Fibroblast of skin of right quadriceps (primary cell): ENCODE data around the gene ANXA6.
"Not testable (repeated sequence)": the region's sequence is repeated elsewhere in the genome, so short reads cannot be mapped to it uniquely, and the experiment has no call there.

ENCODE experiments used
- DNase-seq: peaks from one replicate; pipeline ENCODE4 v3.0.0-alpha.2; 2013

Gene ANXA6

GRCh38 chr5:151180291-151180690 lies 22.7 kb upstream of the ANXA6 start:
- DNase-seq, result no peak

DNA sequence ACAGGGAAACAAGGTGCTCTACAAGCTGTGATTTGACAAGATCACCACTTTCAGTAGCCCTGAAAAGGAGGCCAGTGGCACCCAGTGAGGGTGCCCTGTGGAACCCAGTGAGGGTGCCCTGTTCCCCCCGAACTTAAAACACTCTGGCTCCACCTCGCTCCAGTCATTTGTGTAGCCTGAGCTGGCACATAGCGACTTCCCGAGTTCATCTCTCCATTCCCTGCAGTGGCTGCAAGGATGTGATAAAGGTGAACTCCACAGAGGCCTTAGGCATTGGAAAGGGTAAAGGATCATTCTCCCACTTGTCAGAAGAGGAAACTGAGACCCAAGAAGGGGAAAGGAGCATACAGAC lies 21.9 kb upstream of the ANXA6 start:
- no peak for DNase-seq

- no peak for DNase-seq
Observed at GRCh38 chr5:151178777-151179488, 21.4 kb upstream of the ANXA6 start.

GRCh38 chr5:151178372-151178771 lies 20.8 kb upstream of the ANXA6 start:
- DNase-seq, result no peak

- DNase-seq, result not testable (repeated sequence)
Observed at GRCh38 chr5:151176268-151176667, 18.7 kb upstream of the ANXA6 start.

DNA sequence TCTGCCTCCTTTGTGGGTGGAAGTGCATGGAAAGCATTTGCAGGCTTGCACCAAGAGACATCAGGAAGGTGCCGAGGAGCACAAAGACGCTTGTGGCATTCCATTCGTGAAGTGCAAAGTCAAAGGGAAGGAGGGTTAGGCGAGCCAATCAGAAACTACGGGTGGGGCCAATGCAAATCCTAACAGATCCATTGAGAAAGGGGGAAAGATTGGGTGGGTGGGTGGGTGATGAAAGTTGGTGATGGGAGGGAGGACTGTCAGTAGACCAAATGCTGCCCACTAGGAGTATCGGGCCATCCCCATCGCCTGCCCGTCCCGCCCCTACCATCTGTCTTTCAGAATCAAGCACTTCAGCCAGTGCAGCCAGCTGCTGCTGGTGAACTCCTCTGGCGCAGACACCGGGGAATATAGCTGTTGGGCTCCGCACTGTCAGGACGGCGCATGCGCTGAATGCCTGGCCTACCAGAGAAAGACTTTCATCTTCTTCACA lies 17.1 kb upstream of the ANXA6 start:
- no peak for DNase-seq

DNA sequence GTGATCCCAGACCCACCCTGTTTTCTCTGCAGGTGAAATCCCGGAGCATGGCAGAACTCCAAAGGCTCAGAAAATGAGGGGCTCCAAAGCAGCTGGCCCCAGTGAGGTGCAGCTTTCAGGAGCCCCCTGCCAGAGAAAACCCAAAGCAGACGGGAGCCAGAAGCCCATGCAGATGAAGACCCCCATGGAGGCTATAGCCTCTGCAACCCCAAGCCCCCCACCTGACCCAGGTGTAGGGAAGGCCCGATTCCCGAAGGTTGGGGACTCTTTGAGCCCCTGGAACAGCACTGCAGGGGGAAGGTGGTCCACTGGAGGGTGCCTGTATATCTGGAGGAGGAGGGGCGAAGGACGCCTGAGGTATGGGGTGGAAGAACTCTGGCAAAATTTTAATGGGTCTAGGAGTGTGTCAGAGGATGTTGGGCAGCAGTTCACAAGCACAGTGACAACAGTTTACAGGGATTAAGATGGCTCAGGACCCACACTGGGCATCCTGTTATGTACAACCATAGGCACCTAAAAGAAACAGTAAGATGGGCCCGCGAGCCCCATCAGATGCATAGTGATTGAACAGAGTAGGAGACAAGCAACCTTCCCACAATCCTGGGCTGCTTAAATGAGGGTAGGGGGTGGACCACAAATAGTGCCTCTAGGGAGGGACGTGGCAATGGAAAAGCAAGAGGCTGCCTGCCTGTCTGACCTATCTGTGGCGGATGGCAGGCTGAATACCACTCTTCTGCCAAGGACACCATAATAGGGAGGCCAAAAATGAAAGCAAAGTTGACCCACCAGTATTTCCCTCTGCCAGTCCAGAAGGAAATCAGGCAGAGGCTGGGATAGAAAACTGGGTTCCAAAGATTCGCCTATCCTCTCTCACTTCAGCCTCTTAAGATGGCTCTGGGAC lies 16.4 kb upstream of the ANXA6 start:
- DNase-seq, result no peak

DNA sequence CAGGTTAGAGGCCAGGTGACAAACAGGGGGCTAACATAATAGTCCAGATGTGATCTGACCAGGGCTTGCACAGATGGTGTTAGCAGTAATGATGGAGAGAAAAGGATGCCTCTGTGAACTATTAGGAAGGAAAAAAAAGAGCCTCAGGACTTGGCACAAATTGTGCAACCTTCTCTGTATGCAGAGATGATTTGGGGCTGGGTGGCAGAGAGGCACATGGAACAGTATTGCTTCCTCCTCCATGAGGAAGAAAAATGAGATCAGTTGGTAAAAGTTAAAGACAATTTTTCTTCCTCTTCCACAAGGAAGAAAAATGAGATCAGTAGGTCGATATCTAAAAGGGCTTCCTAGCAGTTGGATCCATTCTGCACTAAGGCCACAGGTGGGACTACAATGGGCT lies 13.9 kb upstream of the ANXA6 start:
- DNase-seq, result no peak

DNA sequence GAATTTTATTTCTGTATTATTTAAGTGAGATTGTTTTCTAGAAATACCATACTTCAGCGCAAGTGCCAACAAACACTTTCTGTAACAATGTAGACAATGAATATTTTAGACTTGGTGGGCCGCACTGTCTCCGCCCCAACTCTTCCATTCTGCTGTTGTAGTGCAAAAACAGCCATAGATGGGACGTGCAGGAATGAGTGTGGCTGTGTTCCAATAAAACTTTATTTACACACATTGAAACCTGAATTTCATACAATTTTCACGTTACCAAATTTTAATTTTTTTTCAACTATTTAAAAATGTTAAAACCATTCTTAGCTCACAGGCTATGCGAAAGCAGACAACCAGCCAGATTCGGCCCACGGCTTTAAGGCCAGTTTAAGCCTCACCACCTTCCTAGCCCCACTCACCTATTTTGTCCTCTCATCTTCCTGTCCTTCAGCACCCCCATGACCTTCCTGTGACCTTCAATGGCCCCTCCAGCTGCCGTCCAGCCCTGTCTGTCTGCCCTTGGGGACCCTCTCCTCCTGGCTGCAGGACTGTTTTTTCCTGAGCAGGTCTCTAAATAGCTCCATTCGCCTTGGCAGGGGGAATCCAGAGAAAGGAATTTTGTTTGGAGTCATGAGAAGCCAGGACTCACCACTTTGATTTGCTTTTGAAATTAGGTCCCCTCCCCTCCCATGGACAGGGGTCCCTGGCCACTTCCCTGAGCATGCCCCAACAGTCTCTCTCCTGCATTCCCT lies 11.2 kb upstream of the ANXA6 start:
- no peak for DNase-seq

DNA sequence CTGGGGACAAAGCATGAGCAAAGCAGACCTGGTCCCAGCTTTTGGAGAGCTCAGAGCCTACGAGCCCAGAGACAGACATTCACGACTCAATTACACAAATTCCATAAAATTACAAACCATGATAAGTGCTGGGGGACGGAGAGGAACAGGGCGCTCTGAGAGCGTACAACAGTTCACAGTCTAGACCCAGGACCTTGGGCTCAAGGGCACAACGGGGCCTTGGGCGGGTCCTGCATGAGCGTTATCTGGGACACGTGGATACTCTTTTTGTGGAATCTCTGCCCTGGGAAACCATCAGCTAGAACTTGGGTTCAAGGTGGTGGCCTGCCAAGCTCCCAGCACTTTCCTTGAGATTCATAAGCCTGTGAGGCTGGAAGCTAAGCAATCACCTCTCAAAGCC lies 9.4 kb upstream of the ANXA6 start:
- no peak for DNase-seq

GRCh38 chr5:151164687-151165392 lies 7.3 kb upstream of the ANXA6 start:
- peak; percentile 63 for DNase-seq

GRCh38 chr5:151162776-151163175 lies 5.2 kb upstream of the ANXA6 start:
- no peak for DNase-seq

GRCh38 chr5:151159649-151160373 lies 2.2 kb upstream of the ANXA6 start:
- DNase-seq, result no peak

DNA sequence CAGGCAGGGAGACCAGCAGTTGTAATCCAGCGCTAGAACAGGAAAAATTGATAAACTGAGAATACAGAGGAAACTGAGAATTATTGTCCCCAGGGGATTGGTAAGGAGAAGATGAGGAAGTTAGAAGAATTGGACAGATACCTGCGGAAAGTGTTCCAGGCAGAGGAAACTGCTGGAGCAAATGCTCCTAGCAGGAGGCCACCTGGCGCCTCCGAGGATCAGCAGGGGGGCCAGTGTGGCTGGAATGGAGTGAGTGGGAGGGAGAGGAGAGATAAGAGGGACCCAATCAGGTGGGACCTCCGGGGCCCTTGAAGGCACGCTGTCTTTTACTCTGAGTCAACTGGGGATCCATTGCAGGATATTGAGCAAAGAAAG lies 695 bp upstream of the ANXA6 start:
- DNase-seq, result no peak

DNA sequence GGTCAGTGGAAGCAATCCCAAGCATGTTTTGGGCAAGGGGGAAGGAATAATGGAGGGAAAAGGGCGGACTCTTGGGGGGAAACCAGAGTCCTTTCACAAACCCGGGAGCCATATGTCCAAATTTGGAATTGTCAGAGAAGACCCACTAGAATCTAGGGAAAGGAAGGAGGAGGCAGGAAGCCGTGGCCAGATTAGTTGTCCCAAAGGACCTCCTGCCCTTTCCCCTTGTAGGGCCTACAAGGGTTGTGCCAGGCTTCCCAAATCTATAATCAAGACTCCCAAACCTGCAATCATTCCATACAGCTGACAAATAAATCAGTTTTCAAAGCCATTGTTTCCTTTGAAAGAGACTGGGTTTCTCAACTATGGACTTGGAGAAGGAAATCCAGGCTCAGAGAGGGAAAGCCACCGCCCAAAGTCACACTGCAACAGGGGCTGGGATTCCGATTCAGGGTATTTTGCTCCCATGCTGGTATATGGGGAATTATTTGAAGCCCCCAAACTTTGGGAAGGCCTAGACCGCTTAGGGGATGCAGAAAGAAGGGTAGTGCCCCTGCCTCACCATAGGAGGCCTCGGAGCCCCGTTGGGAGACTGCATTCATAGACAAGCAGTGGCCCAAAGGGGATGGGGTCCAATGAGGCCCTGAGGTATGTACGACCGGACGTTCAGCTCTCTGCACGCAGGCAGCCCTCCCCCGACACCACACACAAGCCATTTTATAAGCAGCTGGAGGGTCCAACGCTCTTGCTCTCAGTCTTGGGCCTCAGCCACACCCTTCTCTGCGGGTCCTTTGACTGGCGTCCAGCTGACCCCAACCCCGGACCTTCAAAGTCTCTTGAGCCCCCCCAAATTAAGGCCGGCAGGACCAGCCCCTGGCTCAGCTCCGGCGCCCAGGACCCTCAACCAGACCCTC lies 815 bp downstream of the ANXA6 start:
- peak; percentile 58 for DNase-seq

GRCh38 chr5:151155775-151156506 lies 1.6 kb downstream of the ANXA6 start:
- peak; percentile 62 for DNase-seq

DNA sequence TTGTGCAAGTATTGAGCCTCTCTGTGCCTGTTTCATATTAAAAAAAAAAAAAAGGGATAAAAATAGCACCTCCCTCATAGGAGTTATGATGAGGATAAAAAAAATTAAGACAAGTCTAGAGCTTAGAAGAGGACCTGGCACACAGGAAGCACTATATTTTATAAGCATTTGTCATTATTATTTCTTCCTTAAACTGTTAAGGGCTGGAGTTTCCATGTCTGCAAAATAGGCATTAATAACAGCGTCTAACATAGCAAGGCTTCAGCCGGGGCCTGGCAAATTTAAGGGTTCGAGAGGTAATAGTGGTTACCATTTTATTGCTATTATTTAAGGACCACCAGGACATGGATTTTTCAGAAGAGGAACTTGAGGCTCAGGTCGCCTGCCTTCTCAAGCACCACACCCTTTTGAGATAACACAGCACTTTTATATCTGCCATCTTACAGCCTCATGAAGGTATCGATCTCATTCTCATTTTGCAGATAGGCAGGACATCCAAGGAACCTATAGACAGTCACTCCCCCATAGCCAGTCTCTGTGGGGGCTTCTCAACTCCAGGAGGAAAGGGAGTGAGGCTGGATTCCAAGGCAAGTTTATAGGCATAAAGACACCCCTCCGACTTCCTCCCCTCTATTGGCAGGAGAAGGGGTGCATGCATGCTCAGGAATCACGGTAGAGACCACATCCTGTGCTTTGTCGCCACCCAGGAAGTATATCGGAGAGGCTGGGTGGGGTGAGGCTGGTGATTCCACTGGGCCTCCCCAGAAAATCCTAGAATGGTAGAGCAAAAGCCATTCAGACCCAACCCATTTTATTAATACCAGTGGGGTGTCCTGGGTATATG lies 2.4 kb downstream of the ANXA6 start:
- peak; percentile 37 for DNase-seq

- no peak for DNase-seq
Observed at GRCh38 chr5:151153766-151154272, 3.8 kb downstream of the ANXA6 start.

DNA sequence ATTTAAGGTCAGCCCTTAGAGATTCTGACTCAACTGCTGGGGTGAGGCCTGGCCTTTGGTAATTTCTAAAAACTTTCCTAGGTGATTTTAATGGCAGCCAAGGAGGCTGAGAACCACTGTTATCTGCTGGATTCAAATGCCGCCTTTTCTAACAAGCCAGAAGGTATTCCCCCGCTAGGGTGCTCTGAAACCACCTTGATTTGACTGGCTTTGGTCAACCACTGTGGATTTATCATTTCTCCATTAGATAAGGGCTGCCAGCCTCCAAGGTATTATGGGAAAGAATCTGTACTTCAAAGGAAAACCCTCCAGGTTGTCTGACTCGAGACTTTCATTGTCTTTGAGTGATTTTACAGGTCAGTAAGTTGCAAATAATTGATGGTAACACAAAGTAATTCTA lies 4.3 kb downstream of the ANXA6 start:
- no peak for DNase-seq
